ENCODE data around the gene MYO1D. TPM values are rescaled to one million over a fixed set of nuclear protein-coding genes. Genes with fewer than 3 reads are reported as not detected.
"Not testable (repeated sequence)": the region's sequence is repeated elsewhere in the genome, so short reads cannot be mapped to it uniquely, and the experiment has no call there.

The MYO1D gene
- total RNA-seq, 1 donor from 2014 or later: 11.9 TPM

- Mint-ChIP-seq H3K27ac (ENCODE audit: unreplicated experiment) (no peak overlapping the region), H3K27me3 (ENCODE audit: low read depth) (peaks cover 4% of the 10 kb centered on the region), H3K9me3 (no peaks in the 10 kb centered on the region), H3K4me3 (peak overlapping the region; percentile 35), H3K36me3 (ENCODE audit: low read depth) (no peaks in the 10 kb centered on the region), H3K4me1 (peaks cover 7% of the 10 kb centered on the region)
- TF ChIP-seq CTCF (conservative IDR thresholded peaks at IDR 0.05): no peak
- no peak for DNase-seq (ENCODE audit: low read depth, low spot score)
These were observed 52.6 kb downstream of the MYO1D start for GRCh38 chr17:32824334-32824733.

- TF ChIP-seq CTCF (conservative IDR thresholded peaks at IDR 0.05): no peak
- H3K4me3 Mint-ChIP-seq: peak overlapping the region; percentile 64
- H3K27me3 Mint-ChIP-seq (ENCODE audit: low read depth): peaks cover 4% of the 10 kb centered on the region
- no peak overlapping the region for H3K27ac Mint-ChIP-seq (ENCODE audit: unreplicated experiment)
- H3K36me3 Mint-ChIP-seq (ENCODE audit: low read depth): no peaks in the 10 kb centered on the region
- no peaks in the 10 kb centered on the region for H3K9me3 Mint-ChIP-seq
- H3K4me1 Mint-ChIP-seq: peaks cover 7% of the 10 kb centered on the region
- no peak for DNase-seq (ENCODE audit: low read depth, low spot score)
These were observed 53.9 kb downstream of the MYO1D start for GRCh38 chr17:32822996-32823395.

- DNase-seq (ENCODE audit: low read depth, low spot score): peak; percentile 43
- not testable (repeated sequence) for H3K9me3 Mint-ChIP-seq; H3K4me3 Mint-ChIP-seq; H3K4me1 Mint-ChIP-seq; H3K27ac Mint-ChIP-seq (ENCODE audit: unreplicated experiment); H3K36me3 Mint-ChIP-seq (ENCODE audit: low read depth); H3K27me3 Mint-ChIP-seq (ENCODE audit: low read depth)
These were observed 54.7 kb downstream of the MYO1D start for GRCh38 chr17:32821987-32822934.

GRCh38 chr17:32820440-32820839, 56.5 kb downstream of the MYO1D start:
- peak overlapping the region; percentile 4 for H3K4me3 Mint-ChIP-seq
- H3K27ac Mint-ChIP-seq (ENCODE audit: unreplicated experiment): no peak overlapping the region
- peaks cover 4% of the 10 kb centered on the region for H3K27me3 Mint-ChIP-seq (ENCODE audit: low read depth)
- TF ChIP-seq CTCF (conservative IDR thresholded peaks at IDR 0.05): no peak
- no peaks in the 10 kb centered on the region for H3K9me3 Mint-ChIP-seq
- no peaks in the 10 kb centered on the region for H3K36me3 Mint-ChIP-seq (ENCODE audit: low read depth)
- DNase-seq (ENCODE audit: low read depth, low spot score): no peak
- peaks cover 3% of the 10 kb centered on the region for H3K4me1 Mint-ChIP-seq

GRCh38 chr17:32819787-32820186, 57.1 kb downstream of the MYO1D start:
- Mint-ChIP-seq H3K9me3 (no peaks in the 10 kb centered on the region), H3K27ac (ENCODE audit: unreplicated experiment) (no peak overlapping the region), H3K4me1 (peaks cover 5% of the 10 kb centered on the region), H3K36me3 (ENCODE audit: low read depth) (no peaks in the 10 kb centered on the region), H3K4me3 (no peak overlapping the region), H3K27me3 (ENCODE audit: low read depth) (peaks cover 4% of the 10 kb centered on the region)
- TF ChIP-seq CTCF (conservative IDR thresholded peaks at IDR 0.05): no peak
- DNase-seq (ENCODE audit: low read depth, low spot score): no peak

- peaks cover 4% of the 10 kb centered on the region for H3K27me3 Mint-ChIP-seq (ENCODE audit: low read depth)
- TF ChIP-seq CTCF (conservative IDR thresholded peaks at IDR 0.05): no peak
- no peak for DNase-seq (ENCODE audit: low read depth, low spot score)
- H3K36me3 Mint-ChIP-seq (ENCODE audit: low read depth): no peaks in the 10 kb centered on the region
- no peak overlapping the region for H3K27ac Mint-ChIP-seq (ENCODE audit: unreplicated experiment)
- no peaks in the 10 kb centered on the region for H3K9me3 Mint-ChIP-seq
- H3K4me1 Mint-ChIP-seq: peaks cover 8% of the 10 kb centered on the region
- no peak overlapping the region for H3K4me3 Mint-ChIP-seq
These were observed 57.9 kb downstream of the MYO1D start for GRCh38 chr17:32819035-32819434.
